Neural progenitor cell (in vitro differentiated cells): ENCODE measurements around the gene OR4D5. TPM values are rescaled to one million over a fixed set of nuclear protein-coding genes. Genes with fewer than 3 reads are reported as not detected.

Experiments
- DNase-seq: peaks from one replicate; pipeline ENCODE4 v3.0.0-alpha.2; 2016; ENCODE audit warnings: low spot score
- H2AFZ ChIP-seq: fragments of 200-600 bp; sonication (generic); replicated peaks from 2 replicates; pipeline ENCODE4 v1.6.1; 2016; ENCODE audit warnings: antibody characterized with exemption
- H3F3A ChIP-seq: fragments of 200-600 bp; sonication (generic); 2 replicates; pipeline ENCODE4 v1.6.1; 2016; ENCODE audit warnings: antibody characterized with exemption, low read depth
- H3K27ac ChIP-seq: fragments of 200-600 bp; sonication (generic); 2 replicates; pipeline ENCODE4 v1.5.1; 2016; ENCODE audit warnings: mild to moderate bottlenecking
- H3K27me3 ChIP-seq: fragments of 200-600 bp; sonication (generic); 2 replicates; pipeline ENCODE4 v1.6.1; 2016; ENCODE audit warnings: mild to moderate bottlenecking, moderate library complexity
- H3K36me3 ChIP-seq: fragments of 200-600 bp; sonication (generic); 2 replicates; pipeline ENCODE4 v1.5.1; 2016
- H3K4me1 ChIP-seq: fragments of 200-600 bp; sonication (generic); 2 replicates; pipeline ENCODE4 v1.6.1; 2016; ENCODE audit warnings: mixed run types
- H3K4me2 ChIP-seq: fragments of 200-600 bp; sonication (generic); 2 replicates; pipeline ENCODE4 v1.6.1; 2016
- H3K4me3 ChIP-seq: fragments of 200-600 bp; sonication (generic); 2 replicates; pipeline ENCODE4 v1.5.1; 2016
- H3K79me2 ChIP-seq: fragments of 200-600 bp; sonication (generic); 2 replicates; pipeline ENCODE4 v1.6.1; 2016; ENCODE audit warnings: low read depth
- H3K9ac ChIP-seq: fragments of 200-600 bp; sonication (generic); 2 replicates; pipeline ENCODE4 v1.6.1; 2016
- H3K9me3 ChIP-seq: fragments of 200-600 bp; sonication (generic); 2 replicates; pipeline ENCODE4 v1.5.1; 2016; ENCODE audit warnings: low read depth
- H4K20me1 ChIP-seq: fragments of 200-600 bp; sonication (generic); 2 replicates; pipeline ENCODE4 v1.6.1; 2016; ENCODE audit warnings: low read depth
- H3K27ac Mint-ChIP-seq: 3 replicates; pipeline ENCODE4 v1.8.0; 2021; ENCODE audit warnings: mixed read lengths
- H3K27me3 Mint-ChIP-seq: 2 replicates; pipeline ENCODE4 v1.8.0; 2022; ENCODE audit warnings: low read depth, mild to moderate bottlenecking, inconsistent platforms, moderate library complexity, mixed read lengths; ENCODE audit not compliant: insufficient read depth
- H3K36me3 Mint-ChIP-seq: 3 replicates; pipeline ENCODE4 v1.8.0; 2021; ENCODE audit warnings: mixed read lengths
- H3K4me1 Mint-ChIP-seq: 3 replicates; pipeline ENCODE4 v1.8.0; 2021; ENCODE audit warnings: mixed read lengths
- H3K4me3 Mint-ChIP-seq: 3 replicates; pipeline ENCODE4 v1.8.0; 2021; ENCODE audit warnings: mild to moderate bottlenecking, moderate library complexity, mixed read lengths
- H3K9me3 Mint-ChIP-seq: 3 replicates; pipeline ENCODE4 v1.8.0; 2020; ENCODE audit warnings: mixed read lengths
- EZH2 ChIP-seq: fragments of 200-600 bp; sonication (generic); IDR thresholded peaks from 2 replicates; pipeline ENCODE4 v1.6.1; 2017; ENCODE audit warnings: antibody characterized with exemption, mild to moderate bottlenecking, moderate library complexity
- EZH2phosphoT487 ChIP-seq: fragments of 200-600 bp; sonication (generic); IDR thresholded peaks from 2 replicates; pipeline ENCODE4 v1.6.1; 2017; ENCODE audit warnings: antibody characterized with exemption
- total RNA-seq: library from RNA; depleted of rRNA; stranded (reverse); fragments of >200 nt; gene quantifications from 2 replicates; pipeline ENCODE4 v1.2.3, GENCODE V29; 2015; ENCODE audit warnings: low replicate concordance
- TF ChIP-seq, protein P1 (sequence below): fragments of 200-600 bp; sonication (generic); IDR thresholded peaks from 2 replicates; pipeline ENCODE4 v1.5.1; 2017; ENCODE audit warnings: antibody characterized with exemption, mild to moderate bottlenecking

The OR4D5 gene
- total RNA-seq, 1 donor from 2014 or later: not detected

DNA sequence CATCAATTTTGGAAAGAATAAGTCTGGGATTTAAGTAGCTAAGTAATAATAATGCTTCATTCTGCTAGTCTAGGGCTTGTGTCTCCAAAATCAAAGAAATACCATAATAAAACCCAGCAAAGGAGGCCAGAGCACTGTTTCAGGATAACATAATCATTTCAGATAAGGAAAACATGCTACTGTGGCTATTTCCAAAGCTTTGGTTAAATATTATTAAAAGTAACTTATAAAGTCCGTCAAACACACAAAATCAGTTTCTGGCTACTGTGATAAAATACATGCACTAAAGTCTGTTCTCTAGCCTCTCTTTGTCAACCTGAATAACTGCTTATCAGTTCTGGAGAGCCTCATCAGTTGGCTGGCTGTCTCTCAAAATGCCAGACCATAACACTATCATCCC is 5.7 kb downstream of the OR4D5 start:
- Histone ChIP-seq H3K27ac (no peak overlapping the region), H3K4me2 (no peak overlapping the region), H3K79me2 (no peaks in the 10 kb centered on the region), H3K9ac (no peak overlapping the region), H3K36me3 (no peaks in the 10 kb centered on the region), H2AFZ (no peak overlapping the region), H3K9me3 (no peaks in the 10 kb centered on the region), H3K4me1 (no peaks in the 10 kb centered on the region), H3F3A (no peaks in the 10 kb centered on the region), H4K20me1 (no peaks in the 10 kb centered on the region), H3K27me3 (no peaks in the 10 kb centered on the region), H3K4me3 (no peak overlapping the region)
- Mint-ChIP-seq H3K27me3 (no peaks in the 10 kb centered on the region), H3K4me3 (no peak overlapping the region), H3K36me3 (no peaks in the 10 kb centered on the region), H3K9me3 (no peaks in the 10 kb centered on the region), H3K4me1 (no peaks in the 10 kb centered on the region), H3K27ac (no peak overlapping the region)
- DNase-seq: no peak
- TF ChIP-seq, protein P1, sequence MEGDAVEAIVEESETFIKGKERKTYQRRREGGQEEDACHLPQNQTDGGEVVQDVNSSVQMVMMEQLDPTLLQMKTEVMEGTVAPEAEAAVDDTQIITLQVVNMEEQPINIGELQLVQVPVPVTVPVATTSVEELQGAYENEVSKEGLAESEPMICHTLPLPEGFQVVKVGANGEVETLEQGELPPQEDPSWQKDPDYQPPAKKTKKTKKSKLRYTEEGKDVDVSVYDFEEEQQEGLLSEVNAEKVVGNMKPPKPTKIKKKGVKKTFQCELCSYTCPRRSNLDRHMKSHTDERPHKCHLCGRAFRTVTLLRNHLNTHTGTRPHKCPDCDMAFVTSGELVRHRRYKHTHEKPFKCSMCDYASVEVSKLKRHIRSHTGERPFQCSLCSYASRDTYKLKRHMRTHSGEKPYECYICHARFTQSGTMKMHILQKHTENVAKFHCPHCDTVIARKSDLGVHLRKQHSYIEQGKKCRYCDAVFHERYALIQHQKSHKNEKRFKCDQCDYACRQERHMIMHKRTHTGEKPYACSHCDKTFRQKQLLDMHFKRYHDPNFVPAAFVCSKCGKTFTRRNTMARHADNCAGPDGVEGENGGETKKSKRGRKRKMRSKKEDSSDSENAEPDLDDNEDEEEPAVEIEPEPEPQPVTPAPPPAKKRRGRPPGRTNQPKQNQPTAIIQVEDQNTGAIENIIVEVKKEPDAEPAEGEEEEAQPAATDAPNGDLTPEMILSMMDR: no peak
- TF ChIP-seq EZH2phosphoT487 (no peak), EZH2 (no peak)

DNA sequence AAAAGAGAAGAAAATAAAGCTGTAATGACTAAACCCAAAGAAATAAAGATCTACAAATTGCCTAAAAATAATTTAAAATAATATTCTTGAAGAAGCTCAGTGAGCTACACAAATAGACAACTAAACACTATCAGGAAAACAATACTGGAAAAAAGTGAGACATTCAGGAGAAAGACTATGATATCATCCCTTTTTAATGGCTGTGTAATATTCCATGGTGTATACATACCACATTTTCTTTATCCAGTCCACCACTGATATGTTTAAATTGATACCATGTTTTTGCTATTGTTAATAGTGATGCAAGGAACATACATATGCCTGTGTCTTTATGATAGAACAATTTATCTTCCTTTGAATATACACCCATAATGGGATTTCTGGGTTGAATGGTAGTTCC is 17.3 kb downstream of the OR4D5 start:
- no peak overlapping the region for H3K4me2 ChIP-seq
- no peak overlapping the region for H2AFZ ChIP-seq
- H3F3A ChIP-seq: no peaks in the 10 kb centered on the region
- H3K27me3 ChIP-seq: no peaks in the 10 kb centered on the region
- H3K36me3 ChIP-seq: no peaks in the 10 kb centered on the region
- H3K27ac ChIP-seq: no peak overlapping the region
- no peaks in the 10 kb centered on the region for H3K36me3 Mint-ChIP-seq
- H3K9me3 ChIP-seq: no peaks in the 10 kb centered on the region
- no peak for TF ChIP-seq EZH2phosphoT487
- no peak for TF ChIP-seq EZH2
- TF ChIP-seq, protein P1: no peak
- H3K4me3 Mint-ChIP-seq: no peak overlapping the region
- peaks cover 6% of the 10 kb centered on the region for H3K9me3 Mint-ChIP-seq
- no peaks in the 10 kb centered on the region for H3K4me1 ChIP-seq
- no peak for DNase-seq
- H3K79me2 ChIP-seq: no peaks in the 10 kb centered on the region
- no peak overlapping the region for H3K4me3 ChIP-seq
- H3K27me3 Mint-ChIP-seq: no peaks in the 10 kb centered on the region
- no peaks in the 10 kb centered on the region for H3K4me1 Mint-ChIP-seq
- H3K27ac Mint-ChIP-seq: no peak overlapping the region
- no peak overlapping the region for H3K9ac ChIP-seq
- no peaks in the 10 kb centered on the region for H4K20me1 ChIP-seq

GRCh38 chr11:123973816-123974215 is 34.4 kb downstream of the OR4D5 start:
- TF ChIP-seq EZH2phosphoT487: no peak
- TF ChIP-seq EZH2: no peak
- TF ChIP-seq, protein P1: no peak
- H3K27ac ChIP-seq: no peak overlapping the region
- Mint-ChIP-seq H3K27me3 (peaks cover 3% of the 10 kb centered on the region), H3K4me1 (no peaks in the 10 kb centered on the region), H3K27ac (no peak overlapping the region), H3K36me3 (no peaks in the 10 kb centered on the region), H3K4me3 (no peak overlapping the region), H3K9me3 (peaks cover 5% of the 10 kb centered on the region)
- no peaks in the 10 kb centered on the region for H3K9me3 ChIP-seq
- peaks cover 5% of the 10 kb centered on the region for H3K4me1 ChIP-seq
- no peaks in the 10 kb centered on the region for H3F3A ChIP-seq
- H4K20me1 ChIP-seq: no peaks in the 10 kb centered on the region
- no peak overlapping the region for H3K4me3 ChIP-seq
- peak overlapping the region; percentile 40 for H2AFZ ChIP-seq
- H3K27me3 ChIP-seq: no peaks in the 10 kb centered on the region
- H3K4me2 ChIP-seq: no peak overlapping the region
- H3K79me2 ChIP-seq: no peaks in the 10 kb centered on the region
- H3K9ac ChIP-seq: no peak overlapping the region
- H3K36me3 ChIP-seq: no peaks in the 10 kb centered on the region
- no peak for DNase-seq
